A673 (cell line): ENCODE measurements around the gene WDR19.

Experiments used
- EZH2 ChIP-seq: fragments of 200-600 bp; sonication (generic); IDR thresholded peaks from 2 replicates; pipeline ENCODE4 v1.6.1; 2017; ENCODE audit warnings: borderline replicate concordance, low read depth, mild to moderate bottlenecking, mixed read lengths, antibody characterized with exemption, low read length; ENCODE audit not compliant: poor library complexity, severe bottlenecking
- TF ChIP-seq, protein P1 (sequence below): fragments of 300-800, 200-600 bp; sonication (generic); conservative IDR thresholded peaks from 2 replicates; pipeline ENCODE4 v1.5.1; 2017; ENCODE audit warnings: low read depth, mild to moderate bottlenecking, antibody characterized with exemption, low read length, moderate library complexity, mixed read lengths

DNA sequence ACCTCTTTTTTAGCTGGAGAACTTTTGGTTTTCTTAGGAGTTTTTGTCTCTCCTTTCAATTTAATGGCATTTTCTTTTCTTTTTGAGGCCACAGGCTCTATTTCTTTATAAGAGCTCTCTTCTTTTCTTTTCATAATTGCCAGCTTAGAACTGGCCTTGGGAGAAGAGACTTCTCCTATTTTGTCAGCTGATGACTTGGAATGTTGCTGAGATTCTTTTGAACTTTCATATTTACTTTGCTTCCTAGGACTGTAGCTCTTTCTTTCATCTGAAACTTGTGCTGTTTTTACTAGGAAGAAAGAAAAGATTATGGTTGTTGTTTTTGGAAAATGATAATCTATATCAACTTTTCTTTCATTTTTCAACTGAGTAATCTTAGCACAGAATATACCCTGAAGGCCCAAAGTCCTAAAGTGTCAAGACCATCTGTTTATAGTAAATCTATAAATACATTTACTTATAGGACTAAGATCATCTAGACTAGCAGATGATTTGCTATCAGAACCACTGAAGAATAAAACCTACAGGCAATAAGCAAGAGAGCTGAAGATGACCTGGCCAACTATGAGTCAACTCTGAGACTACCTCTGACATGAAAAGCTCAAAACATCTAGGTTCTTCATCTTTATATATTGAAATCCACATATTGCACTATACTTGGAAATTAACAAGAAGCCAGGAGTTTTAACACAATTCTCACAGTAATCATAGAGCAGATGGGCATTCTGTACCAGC is 138.2 kb downstream of the WDR19 start:
- TF ChIP-seq, protein P1, sequence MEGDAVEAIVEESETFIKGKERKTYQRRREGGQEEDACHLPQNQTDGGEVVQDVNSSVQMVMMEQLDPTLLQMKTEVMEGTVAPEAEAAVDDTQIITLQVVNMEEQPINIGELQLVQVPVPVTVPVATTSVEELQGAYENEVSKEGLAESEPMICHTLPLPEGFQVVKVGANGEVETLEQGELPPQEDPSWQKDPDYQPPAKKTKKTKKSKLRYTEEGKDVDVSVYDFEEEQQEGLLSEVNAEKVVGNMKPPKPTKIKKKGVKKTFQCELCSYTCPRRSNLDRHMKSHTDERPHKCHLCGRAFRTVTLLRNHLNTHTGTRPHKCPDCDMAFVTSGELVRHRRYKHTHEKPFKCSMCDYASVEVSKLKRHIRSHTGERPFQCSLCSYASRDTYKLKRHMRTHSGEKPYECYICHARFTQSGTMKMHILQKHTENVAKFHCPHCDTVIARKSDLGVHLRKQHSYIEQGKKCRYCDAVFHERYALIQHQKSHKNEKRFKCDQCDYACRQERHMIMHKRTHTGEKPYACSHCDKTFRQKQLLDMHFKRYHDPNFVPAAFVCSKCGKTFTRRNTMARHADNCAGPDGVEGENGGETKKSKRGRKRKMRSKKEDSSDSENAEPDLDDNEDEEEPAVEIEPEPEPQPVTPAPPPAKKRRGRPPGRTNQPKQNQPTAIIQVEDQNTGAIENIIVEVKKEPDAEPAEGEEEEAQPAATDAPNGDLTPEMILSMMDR = no peak
- TF ChIP-seq EZH2 = no peak
